GM10248 (cell line): ENCODE results near the gene GLB1L.
A peak's percentile ranks its signal among the peaks of the same experiment; 100 is the strongest.

ENCODE experiments used
- CTCF ChIA-PET: fragments of 300-600 bp; sonication (Branson Sonifier 250); formaldehyde crosslinking; extraction: SDS; loops from one replicate; lab custom pipeline; 2021; ENCODE audit warnings: antibody characterized with exemption; lab: Yijun Ruan, JAX
- POLR2A ChIA-PET: fragments of 350-650 bp; sonication (Branson Sonifier 250); formaldehyde crosslinking; extraction: SDS; loops from one replicate; lab custom pipeline; 2020; ENCODE audit warnings: antibody characterized with exemption; lab: Yijun Ruan, JAX
- DNase-seq: peaks from one replicate; pipeline ENCODE4 v3.0.0; 2012; ENCODE audit errors: extremely low spot score
- CTCF ChIP-seq: IDR thresholded peaks from 2 replicates; pipeline ENCODE4 v1.5.1; 2012; ENCODE audit warnings: mild to moderate bottlenecking, low read depth; ENCODE audit errors: extremely low read depth, missing control alignments, control extremely low read depth

GLB1L gene

GRCh38 chr2:219245148-219245898 lies at the start of gene GLB1L, which contains the start of gene STK16:
TSS of gene GLB1L (minus strand) at chr2:219245444. CDS start at chr2:219243573, 1,871 bp downstream.
TSS of gene STK16 (plus strand) at chr2:219245479. CDS start at chr2:219246000, 521 bp downstream.
- peak; percentile 96 for DNase-seq
- no peak for TF ChIP-seq CTCF
- CTCF ChIA-PET: interaction anchor here (0.8 to 2.7 kb wide), 14 partner anchors 10 to 66 kb away, joined by 3 to 16 read pairs (median 4); partner anchors contain the start of genes ANKZF1, ATG9A and TUBA4A
- POLR2A ChIA-PET: interaction anchor here (1.0 to 1.8 kb wide), 3 partner anchors 8 to 69 kb away, joined by 3 to 13 read pairs (median 3); partner anchors contain the start of genes CNPPD1, TUBA4A and TUBA4B

- peak; percentile 99 for TF ChIP-seq CTCF
- POLR2A ChIA-PET: interaction anchor here (0.9 to 1.2 kb wide), 5 partner anchors 14 to 42 kb away, joined by 3 to 5 read pairs (median 3); partner anchors contain the start of genes TUBA4A and TUBA4B
- peak; percentile 98 for DNase-seq
- CTCF ChIA-PET: interaction anchor here (0.7 to 12.0 kb wide), 77 partner anchors 9 to 905 kb away, joined by 3 to 336 read pairs (median 5); partner anchors contain the start of genes ABCB6, ANKZF1, ATG9A and BCS1L
Measured at GRCh38 chr2:219294356-219295351, 49.4 kb upstream of the GLB1L start.

GRCh38 chr2:219293736-219294231 lies 48.5 kb upstream of the GLB1L start:
- POLR2A ChIA-PET: interaction anchor here (1.2 kb wide), 1 partner anchor 16 kb away, joined by 3 read pairs; no protein-coding TSS in a partner anchor
- CTCF ChIA-PET: interaction anchor here (0.8 to 12.0 kb wide), 17 partner anchors 14 to 150 kb away, joined by 3 to 336 read pairs (median 4); partner anchors contain the start of genes ANKZF1, ATG9A, CNPPD1 and DNAJB2
- no peak for DNase-seq
- TF ChIP-seq CTCF: no peak

GRCh38 chr2:219292616-219293015 lies 47.4 kb upstream of the GLB1L start:
- no peak for DNase-seq
- POLR2A ChIA-PET: interaction anchor here (1.3 kb wide), 1 partner anchor 12 kb away, joined by 4 read pairs; no protein-coding TSS in a partner anchor
- CTCF ChIA-PET: interaction anchor here (1.0 to 12.0 kb wide), 7 partner anchors 13 to 133 kb away, joined by 4 to 336 read pairs (median 13); partner anchors contain the start of genes ANKZF1, ATG9A, CNPPD1 and DNAJB2
- no peak for TF ChIP-seq CTCF

GRCh38 chr2:219291910-219292490 lies 46.8 kb upstream of the GLB1L start:
- TF ChIP-seq CTCF: no peak
- ChIA-PET CTCF (interaction anchor here (1.0 to 12.0 kb wide), 5 partner anchors 13 to 132 kb away, joined by 4 to 336 read pairs (median 116); partner anchors contain the start of genes CNPPD1, DNAJB2, SLC23A3 and TUBA4A), POLR2A (interaction anchor here (0.7 to 1.3 kb wide), 3 partner anchors 11 to 116 kb away, joined by 3 to 4 read pairs (median 3); partner anchors contain the start of gene CNPPD1)
- no peak for DNase-seq
